ENCODE measurements around the gene ZC3H18.

The ZC3H18 gene

DNA sequence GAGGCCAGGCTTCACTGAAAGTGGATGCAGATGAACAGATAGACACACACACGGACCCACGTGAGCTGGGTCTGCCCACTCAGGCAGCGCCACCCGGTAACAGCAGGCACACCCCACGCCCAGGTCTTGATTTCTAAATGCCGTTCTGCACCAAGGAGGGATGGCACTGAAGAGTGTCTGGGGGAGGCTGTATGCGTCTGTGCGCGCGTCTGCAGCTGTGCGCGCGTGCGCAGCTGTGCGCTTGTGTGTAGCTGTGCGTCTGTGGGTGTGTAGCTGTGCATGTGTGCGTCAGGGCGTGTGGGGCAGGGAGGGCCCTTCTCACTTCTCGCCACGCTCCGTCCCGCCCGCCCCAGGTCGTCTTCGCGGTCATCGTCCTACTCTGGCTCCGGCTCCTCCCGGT lies 52.7 kb downstream of the ZC3H18 start:
- TF ChIP-seq MYC (IDR thresholded peaks at IDR 0.05; ENCODE audit: low read depth, low read length) (no peak), POLR2A (IDR thresholded peaks at IDR 0.05; ENCODE audit: extremely low read depth, insufficient read length) (no peak)
- TF ChIP-seq, protein P1, sequence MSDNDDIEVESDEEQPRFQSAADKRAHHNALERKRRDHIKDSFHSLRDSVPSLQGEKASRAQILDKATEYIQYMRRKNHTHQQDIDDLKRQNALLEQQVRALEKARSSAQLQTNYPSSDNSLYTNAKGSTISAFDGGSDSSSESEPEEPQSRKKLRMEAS (IDR thresholded peaks at IDR 0.05; ENCODE audit: low read depth, low read length) = no peak
- TF ChIP-seq, protein P2, sequence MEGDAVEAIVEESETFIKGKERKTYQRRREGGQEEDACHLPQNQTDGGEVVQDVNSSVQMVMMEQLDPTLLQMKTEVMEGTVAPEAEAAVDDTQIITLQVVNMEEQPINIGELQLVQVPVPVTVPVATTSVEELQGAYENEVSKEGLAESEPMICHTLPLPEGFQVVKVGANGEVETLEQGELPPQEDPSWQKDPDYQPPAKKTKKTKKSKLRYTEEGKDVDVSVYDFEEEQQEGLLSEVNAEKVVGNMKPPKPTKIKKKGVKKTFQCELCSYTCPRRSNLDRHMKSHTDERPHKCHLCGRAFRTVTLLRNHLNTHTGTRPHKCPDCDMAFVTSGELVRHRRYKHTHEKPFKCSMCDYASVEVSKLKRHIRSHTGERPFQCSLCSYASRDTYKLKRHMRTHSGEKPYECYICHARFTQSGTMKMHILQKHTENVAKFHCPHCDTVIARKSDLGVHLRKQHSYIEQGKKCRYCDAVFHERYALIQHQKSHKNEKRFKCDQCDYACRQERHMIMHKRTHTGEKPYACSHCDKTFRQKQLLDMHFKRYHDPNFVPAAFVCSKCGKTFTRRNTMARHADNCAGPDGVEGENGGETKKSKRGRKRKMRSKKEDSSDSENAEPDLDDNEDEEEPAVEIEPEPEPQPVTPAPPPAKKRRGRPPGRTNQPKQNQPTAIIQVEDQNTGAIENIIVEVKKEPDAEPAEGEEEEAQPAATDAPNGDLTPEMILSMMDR (IDR thresholded peaks at IDR 0.05; ENCODE audit: low read depth, low read length) = no peak
- no peak for DNase-seq (ENCODE audit: low read depth)
- no peak overlapping the region for H3K4me3 ChIP-seq (ENCODE audit: low read depth, low read length)

DNA sequence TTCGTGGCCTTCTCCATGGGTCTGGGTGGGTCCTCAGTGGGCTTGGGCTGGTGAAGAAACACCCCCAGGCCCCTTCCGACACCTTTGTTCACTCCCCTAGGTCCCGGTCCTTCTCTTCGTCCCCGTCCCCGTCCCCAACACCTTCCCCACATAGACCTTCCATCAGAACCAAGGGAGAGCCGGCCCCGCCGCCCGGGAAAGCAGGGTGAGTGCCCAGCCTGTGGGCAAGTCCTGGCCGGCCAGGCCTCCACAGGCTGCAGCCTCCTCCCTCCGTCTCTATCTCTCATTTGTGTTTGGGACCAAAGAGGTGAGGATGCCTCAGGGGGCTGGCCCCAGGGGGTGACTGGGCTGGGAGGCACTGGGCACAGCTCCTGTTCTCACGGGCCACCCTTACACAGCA lies 53.7 kb downstream of the ZC3H18 start:
- TF ChIP-seq MYC (IDR thresholded peaks at IDR 0.05; ENCODE audit: low read depth, low read length) (no peak), POLR2A (IDR thresholded peaks at IDR 0.05; ENCODE audit: extremely low read depth, insufficient read length) (no peak)
- TF ChIP-seq, protein P1 (IDR thresholded peaks at IDR 0.05; ENCODE audit: low read depth, low read length) = no peak
- TF ChIP-seq, protein P2 (IDR thresholded peaks at IDR 0.05; ENCODE audit: low read depth, low read length) = no peak
- DNase-seq (ENCODE audit: low read depth) = no peak
- no peak overlapping the region for H3K4me3 ChIP-seq (ENCODE audit: low read depth, low read length)

DNA sequence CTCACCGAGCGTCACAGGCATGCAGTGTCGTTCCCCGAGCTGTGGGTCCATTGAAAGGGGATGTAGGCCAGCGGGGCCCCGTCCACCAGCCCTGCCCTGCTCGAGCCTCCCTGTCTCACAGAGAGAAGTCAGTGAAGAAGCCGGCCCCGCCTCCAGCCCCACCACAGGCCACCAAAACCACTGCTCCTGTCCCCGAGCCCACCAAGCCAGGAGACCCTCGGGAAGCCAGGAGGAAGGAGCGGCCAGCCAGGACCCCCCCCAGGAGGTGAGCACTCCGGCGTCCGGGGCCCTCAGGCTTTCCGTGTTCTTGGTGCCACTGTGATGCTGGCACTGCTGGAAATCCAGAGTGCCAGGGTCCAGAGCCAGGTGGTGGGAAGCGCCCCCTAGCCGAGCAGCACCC lies 54.3 kb downstream of the ZC3H18 start:
- TF ChIP-seq, protein P1 (IDR thresholded peaks at IDR 0.05; ENCODE audit: low read depth, low read length) = no peak
- TF ChIP-seq POLR2A (IDR thresholded peaks at IDR 0.05; ENCODE audit: extremely low read depth, insufficient read length) (no peak), MYC (IDR thresholded peaks at IDR 0.05; ENCODE audit: low read depth, low read length) (no peak)
- TF ChIP-seq, protein P2 (IDR thresholded peaks at IDR 0.05; ENCODE audit: low read depth, low read length) = no peak
- H3K4me3 ChIP-seq (ENCODE audit: low read depth, low read length) = no peak overlapping the region
- DNase-seq (ENCODE audit: low read depth) = no peak

DNA sequence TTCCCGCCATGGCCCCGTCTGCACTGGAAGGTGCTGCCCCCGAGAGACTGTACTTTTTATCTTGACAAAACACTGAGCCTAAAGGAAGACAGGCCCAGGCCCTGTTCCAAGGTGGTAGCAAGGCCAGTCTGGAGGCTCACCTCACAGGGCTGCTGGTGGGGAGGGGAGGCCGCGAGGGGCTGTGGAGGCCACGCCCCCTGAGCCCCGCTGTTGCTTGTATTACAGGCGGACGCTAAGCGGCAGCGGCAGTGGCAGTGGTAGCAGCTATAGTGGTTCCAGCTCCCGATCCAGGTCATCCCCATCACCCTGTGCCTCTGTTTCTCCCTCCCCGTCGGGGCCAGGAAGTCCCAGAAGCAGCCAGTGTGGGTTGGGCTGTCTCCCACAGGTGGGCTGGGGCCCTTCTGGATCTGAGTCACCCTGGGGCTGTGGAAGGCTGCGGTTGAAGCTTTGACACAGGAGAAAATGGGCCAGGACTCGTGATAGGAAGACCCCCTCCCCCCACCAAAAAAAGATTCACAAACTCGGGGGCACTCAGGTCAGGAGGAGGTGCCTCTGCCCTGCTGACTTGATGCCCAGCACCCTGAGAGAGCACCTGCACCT lies 54.9 kb downstream of the ZC3H18 start:
- TF ChIP-seq, protein P1 (IDR thresholded peaks at IDR 0.05; ENCODE audit: low read depth, low read length) = no peak
- TF ChIP-seq, protein P2 (IDR thresholded peaks at IDR 0.05; ENCODE audit: low read depth, low read length) = no peak
- no peak for TF ChIP-seq MYC (IDR thresholded peaks at IDR 0.05; ENCODE audit: low read depth, low read length)
- TF ChIP-seq POLR2A (IDR thresholded peaks at IDR 0.05; ENCODE audit: extremely low read depth, insufficient read length) = no peak
- H3K4me3 ChIP-seq (ENCODE audit: low read depth, low read length) = no peak overlapping the region
- DNase-seq (ENCODE audit: low read depth) = no peak

DNA sequence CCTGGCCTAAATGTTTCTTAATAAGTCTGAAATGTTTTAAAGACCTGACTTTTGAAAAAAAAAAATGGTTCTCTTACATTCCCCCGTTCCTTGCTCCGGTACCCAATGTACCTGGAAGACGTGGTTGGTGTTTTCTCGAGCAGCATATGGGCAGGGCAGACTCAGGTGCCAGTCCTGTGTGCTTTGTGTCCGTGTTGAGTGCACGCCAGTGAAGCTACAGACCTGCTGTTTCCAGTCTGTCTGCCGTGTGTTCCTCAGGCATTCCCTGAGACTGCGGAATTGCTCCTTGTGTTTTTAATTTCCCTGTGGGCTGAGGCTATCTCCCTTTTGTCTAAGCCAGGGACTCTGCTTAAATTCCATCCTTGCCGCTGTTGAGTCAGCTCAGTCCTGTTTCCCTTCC lies 56.4 kb downstream of the ZC3H18 start:
- no peak for DNase-seq (ENCODE audit: low read depth)
- H3K4me3 ChIP-seq (ENCODE audit: low read depth, low read length) = no peak overlapping the region
- TF ChIP-seq, protein P2 (IDR thresholded peaks at IDR 0.05; ENCODE audit: low read depth, low read length) = no peak
- TF ChIP-seq MYC (IDR thresholded peaks at IDR 0.05; ENCODE audit: low read depth, low read length) (no peak), POLR2A (IDR thresholded peaks at IDR 0.05; ENCODE audit: extremely low read depth, insufficient read length) (no peak)
- TF ChIP-seq, protein P1 (IDR thresholded peaks at IDR 0.05; ENCODE audit: low read depth, low read length) = no peak

All from NB4 (cell line).